Breast epithelium (tissue), 3 donors: ENCODE measurements around the gene ZNF485.

Experiments
- CTCF ChIP-seq, 3 donors: fragments of 450-650 bp; IDR thresholded peaks; one replicate each; pipeline ENCODE4 v1.5.1; 2016 to 2017; ENCODE audit warnings: antibody characterized with exemption in 3 of 3, mild to moderate bottlenecking in 3 of 3, moderate library complexity in 3 of 3
- POLR2A ChIP-seq: fragments of 450-650 bp; IDR thresholded peaks from one replicate; pipeline ENCODE4 v1.6.1; 2016; ENCODE audit warnings: antibody characterized with exemption, mild to moderate bottlenecking, moderate library complexity
- POLR2AphosphoS5 ChIP-seq, 3 donors: sonication (generic); formaldehyde crosslinking; IDR thresholded peaks; one replicate each; pipeline ENCODE4 v1.6.1; 2017; ENCODE audit warnings: antibody characterized with exemption in 3 of 3

GRCh38 chr10:43666552-43666951, 60.3 kb downstream of the ZNF485 start:
- no peak for TF ChIP-seq CTCF (IDR thresholded peaks at IDR 0.05)
- TF ChIP-seq POLR2AphosphoS5 (IDR thresholded peaks at IDR 0.05), result no peak
- TF ChIP-seq POLR2A, result no peak
